Thoracic aorta (tissue), 2 donors: ENCODE measurements around the gene ARHGEF40. TPM values are rescaled to one million over a fixed set of nuclear protein-coding genes. Genes with fewer than 3 reads are reported as not detected.

Source experiments
- ATAC-seq: fragments of 150-250 bp; one replicate; pipeline ENCODE4 v1.8.0; 2017; ENCODE audit warnings: low read depth; ENCODE audit not compliant: insufficient number of reproducible peaks, low FRiP score
- DNase-seq: peaks from one replicate; pipeline ENCODE4 v3.0.0-alpha.2; 2020; ENCODE audit warnings: low spot score
- H3K27ac ChIP-seq, 2 donors: fragments of 200-600 bp; sonication (generic); 1 replicate in 1 of 2; 2 replicates in 1 of 2; pipeline ENCODE4 v1.5.1; 2016; ENCODE audit warnings: mild to moderate bottlenecking in 2 of 2, moderate library complexity in 2 of 2
- H3K27me3 ChIP-seq: fragments of 200-600 bp; sonication (generic); replicated peaks from 2 replicates; pipeline ENCODE4 v1.6.0; 2016; ENCODE audit warnings: mild to moderate bottlenecking; ENCODE audit not compliant: insufficient read depth
- H3K36me3 ChIP-seq: fragments of 200-600 bp; sonication (generic); one replicate; pipeline ENCODE4 v1.5.1; 2016
- H3K4me1 ChIP-seq, 2 donors: fragments of 200-600 bp; sonication (generic); 1 replicate in 1 of 2; 2 replicates in 1 of 2; pipeline versions ENCODE4 v1.5.1 to v1.6.0; 2016; ENCODE audit warnings: low read depth in 2 of 2, mild to moderate bottlenecking in 1 of 2; ENCODE audit not compliant: control insufficient read depth in 1 of 2
- H3K4me3 ChIP-seq: fragments of 200-600 bp; sonication (generic); 2 replicates; pipeline ENCODE4 v1.5.1; 2016; ENCODE audit warnings: mild to moderate bottlenecking
- H3K9me3 ChIP-seq: fragments of 200-600 bp; sonication (generic); 2 replicates; pipeline ENCODE4 v1.5.1; 2016
- CTCF ChIP-seq: fragments of 200-600 bp; sonication (generic); IDR thresholded peaks from one replicate; pipeline ENCODE4 v1.5.1; 2019; ENCODE audit warnings: antibody characterized with exemption
- total RNA-seq, 2 donors: library from RNA; depleted of rRNA; stranded (reverse); fragments of >200 nt; gene quantifications; one replicate each; pipeline versions ENCODE4 v1.1.0 to v1.2.3, GENCODE V29; 2016

The ARHGEF40 gene
- total RNA-seq, 2 donors from 2014 or later: 51.0 to 61.7 TPM

- H3K4me1 ChIP-seq: no peaks in the 10 kb centered on the region
- TF ChIP-seq CTCF: no peak
- H3K27ac ChIP-seq: no peak overlapping the region
- H3K9me3 ChIP-seq: no peaks in the 10 kb centered on the region
- no peak for ATAC-seq
- H3K4me3 ChIP-seq: no peak overlapping the region
- H3K36me3 ChIP-seq: no peaks in the 10 kb centered on the region
- no peaks in the 10 kb centered on the region for H3K27me3 ChIP-seq
- DNase-seq: no peak
These were observed 15.3 kb upstream of the ARHGEF40 start for GRCh38 chr14:21054768-21055145.

GRCh38 chr14:21055432-21056117 lies 14.5 kb upstream of the ARHGEF40 start:
- TF ChIP-seq CTCF: no peak
- Histone ChIP-seq H3K4me1 (no peaks in the 10 kb centered on the region), H3K9me3 (no peaks in the 10 kb centered on the region), H3K36me3 (no peaks in the 10 kb centered on the region), H3K27me3 (no peaks in the 10 kb centered on the region), H3K27ac (no peak overlapping the region), H3K4me3 (no peak overlapping the region)
- ATAC-seq (no peak), DNase-seq (no peak)

GRCh38 chr14:21056520-21057163 lies 13.5 kb upstream of the ARHGEF40 start:
- Histone ChIP-seq H3K27me3 (no peaks in the 10 kb centered on the region), H3K4me3 (no peak overlapping the region), H3K36me3 (no peaks in the 10 kb centered on the region), H3K27ac (no peak overlapping the region), H3K9me3 (no peaks in the 10 kb centered on the region), H3K4me1 (no peaks in the 10 kb centered on the region)
- DNase-seq (no peak), ATAC-seq (no peak)
- TF ChIP-seq CTCF: no peak

- Histone ChIP-seq H3K9me3 (no peaks in the 10 kb centered on the region), H3K4me1 (no peaks in the 10 kb centered on the region), H3K27ac (no peak within 1 kb of the TSS), H3K36me3 (no peaks in the 10 kb centered on the region), H3K27me3 (no peaks in the 10 kb centered on the region), H3K4me3 (no peak within 1 kb of the TSS)
- no peak for TF ChIP-seq CTCF
- ATAC-seq (no peak), DNase-seq (no peak)
These were observed 12.1 kb upstream of the ARHGEF40 start, which contains the start of gene RNASE8 for GRCh38 chr14:21057803-21058675. Gene RNASE8, plus strand, starts transcription at chr14:21057822. Its CDS starts 71 bp downstream, at chr14:21057893.

GRCh38 chr14:21058903-21059302 lies 11.2 kb upstream of the ARHGEF40 start:
- no peak for TF ChIP-seq CTCF

More at GRCh38 chr14:21058903-21059302, 11.2 kb upstream of the ARHGEF40 start:
- ATAC-seq: no peak
- Histone ChIP-seq H3K4me3 (no peak overlapping the region), H3K27me3 (no peaks in the 10 kb centered on the region), H3K36me3 (no peaks in the 10 kb centered on the region), H3K4me1 (no peaks in the 10 kb centered on the region), H3K9me3 (no peaks in the 10 kb centered on the region), H3K27ac (no peak overlapping the region)
- no peak for DNase-seq
